Activated naive CD4-positive, alpha-beta T cell treated with anti-CD3 and anti-CD28 coated beads for 36 hours (primary cell): Measurements from ENCODE around the gene ENOPH1. TPM values are rescaled to one million over a fixed set of nuclear protein-coding genes. Genes with fewer than 3 reads are reported as not detected.

ENCODE experiments used
- CTCF ChIA-PET: fragments of 350-600 bp; sonication (Branson Sonifier 250); formaldehyde crosslinking; loops from one replicate; lab custom pipeline; 2021; ENCODE audit warnings: antibody characterized with exemption; lab: Charles Lee
- DNase-seq: peaks from one replicate; pipeline ENCODE4 v3.0.0-alpha.2; 2020
- H3K27ac Mint-ChIP-seq: one replicate; pipeline ENCODE4 v1.8.0; 2021; ENCODE audit warnings: mild to moderate bottlenecking, mixed read lengths
- H3K27me3 Mint-ChIP-seq: one replicate; pipeline ENCODE4 v1.8.0; 2021; ENCODE audit warnings: low read depth, mixed read lengths
- H3K36me3 Mint-ChIP-seq: one replicate; pipeline ENCODE4 v1.8.0; 2021; ENCODE audit warnings: low read depth, mixed read lengths
- H3K4me1 Mint-ChIP-seq: one replicate; pipeline ENCODE4 v1.8.0; 2021; ENCODE audit warnings: low read depth, mixed read lengths
- H3K4me3 Mint-ChIP-seq: one replicate; pipeline ENCODE4 v1.8.0; 2021; ENCODE audit warnings: mild to moderate bottlenecking, moderate library complexity, mixed read lengths
- H3K9me3 Mint-ChIP-seq: one replicate; pipeline ENCODE4 v1.8.0; 2021; ENCODE audit warnings: mixed read lengths
- intact Hi-C: fragments of 100-400 bp; cut with micrococcal nuclease; formaldehyde crosslinking; loops from one replicate; pipeline ENCODE4 v1.15.1; 2023
- total RNA-seq, 2 experiments: library from RNA; stranded (reverse); gene quantifications; one replicate each; pipeline ENCODE4 v1.2.3, GENCODE V29; 2021

ENOPH1 gene
- total RNA-seq, 2 experiments from 2014 or later, result 55.1 to 56.3 TPM

DNA sequence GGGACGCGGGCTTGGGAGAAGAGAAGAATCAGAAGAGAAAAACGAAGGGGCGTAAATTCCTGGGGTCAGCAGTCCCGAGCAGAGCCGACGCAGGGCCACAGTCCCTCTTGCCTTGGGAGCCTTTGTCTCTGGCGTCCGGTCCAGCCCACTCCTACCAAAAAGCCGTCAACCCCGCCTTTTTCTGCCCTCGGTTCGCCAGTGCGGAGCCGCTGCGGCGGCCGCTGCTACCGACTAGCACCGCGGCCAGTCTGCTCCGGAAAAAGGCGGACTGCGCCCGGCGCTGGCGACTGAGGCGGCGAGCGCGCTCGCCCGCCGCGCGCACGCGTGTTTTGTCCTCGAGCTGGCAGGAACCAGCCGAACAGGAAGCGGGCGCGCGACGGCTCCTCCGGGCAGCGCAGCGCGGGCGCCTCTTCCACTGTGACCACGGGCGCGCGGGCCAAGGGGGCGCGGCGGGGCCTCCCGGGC is 630 bp upstream of the ENOPH1 start:
- CTCF ChIA-PET, result interaction anchor here (0.8 to 2.3 kb wide), 5 partner anchors 8 to 69 kb away, joined by 3 to 11 read pairs (median 7); partner anchors contain the start of gene HNRNPD
- intact Hi-C loops, result loop anchor here (1.0 to 10.0 kb wide), 14 partner anchors 55 to 1887 kb away; partner anchors contain the start of genes COQ2, HELQ, RASGEF1B and SEC31A
- Mint-ChIP-seq H3K4me3 (peak overlapping the region; percentile 93), H3K27ac (peak overlapping the region; percentile 99), H3K36me3 (peaks cover 62% of the 10 kb centered on the region), H3K27me3 (no peaks in the 10 kb centered on the region), H3K4me1 (peaks cover 63% of the 10 kb centered on the region), H3K9me3 (no peaks in the 10 kb centered on the region)
- no peak for DNase-seq

DNA sequence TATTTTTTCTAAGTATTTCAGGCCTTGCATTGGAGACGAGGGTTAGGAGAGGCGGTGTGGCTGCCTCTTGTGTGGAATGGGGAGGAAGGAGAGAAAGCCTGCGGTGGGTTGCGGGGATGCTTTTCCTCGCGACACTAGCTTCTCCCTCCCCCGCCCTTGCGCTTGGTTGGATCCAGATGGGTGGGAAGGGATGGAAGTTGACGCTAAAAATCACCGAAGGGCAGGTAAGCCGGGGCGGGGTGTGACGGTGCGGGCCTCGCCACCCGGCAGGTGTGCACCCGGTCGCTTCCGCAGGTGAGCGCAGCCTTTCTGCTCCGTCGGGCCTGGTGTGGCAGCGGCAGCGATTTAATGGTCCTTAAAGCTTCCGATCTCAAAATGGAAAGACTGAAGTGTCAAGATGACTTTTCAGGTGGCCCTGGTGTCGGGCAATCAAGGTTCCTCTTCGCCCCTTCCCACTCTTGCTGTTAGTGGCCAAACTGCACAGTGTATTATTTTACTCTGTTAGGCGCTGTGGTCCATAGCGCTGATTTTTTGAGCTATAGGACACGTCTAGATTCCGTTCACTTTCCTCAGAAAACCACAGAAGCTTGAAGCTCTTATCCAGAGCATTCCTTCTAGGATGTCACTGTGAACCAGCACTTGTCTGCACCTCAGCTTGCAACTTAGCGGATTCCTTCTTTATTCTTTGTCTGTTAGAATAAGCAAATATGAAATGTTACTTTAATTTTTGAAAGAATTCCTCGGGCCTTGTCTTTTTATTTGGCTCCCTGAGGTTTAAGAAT is 765 bp downstream of the ENOPH1 start:
- Mint-ChIP-seq H3K27me3 (no peaks in the 10 kb centered on the region), H3K36me3 (peaks cover 57% of the 10 kb centered on the region), H3K27ac (peak overlapping the region; percentile 99), H3K4me3 (peak overlapping the region; percentile 93), H3K9me3 (no peaks in the 10 kb centered on the region), H3K4me1 (peaks cover 63% of the 10 kb centered on the region)
- peak; percentile 60 for DNase-seq
- intact Hi-C loops, result loop anchor here (1.0 to 10.0 kb wide), 7 partner anchors 460 to 1024 kb away; partner anchors contain the start of genes COQ2, HELQ, RASGEF1B and SEC31A
- CTCF ChIA-PET, result interaction anchor here (0.6 to 1.5 kb wide), 4 partner anchors 20 to 432 kb away, joined by 3 to 6 read pairs (median 4); no protein-coding TSS in a partner anchor

DNA sequence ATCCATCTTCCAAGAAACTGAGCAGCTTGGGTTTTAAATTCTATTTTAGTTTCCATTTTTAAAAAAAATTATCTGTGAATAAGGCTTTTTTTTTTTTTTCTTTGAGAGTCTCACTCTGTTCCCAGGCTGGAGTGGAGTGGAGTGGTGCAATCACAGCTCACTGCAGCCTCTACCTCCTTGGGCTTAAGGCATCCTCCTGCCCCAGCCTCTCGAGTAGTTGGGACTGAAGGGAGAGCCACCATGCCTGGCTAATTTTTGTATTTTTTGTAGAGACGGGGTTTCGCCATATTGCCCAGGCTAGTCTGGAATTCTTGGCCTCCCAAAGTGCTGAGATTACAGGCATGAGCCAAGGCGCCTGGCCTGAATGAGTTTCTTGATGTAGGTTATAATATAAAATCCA is 1.4 kb downstream of the ENOPH1 start:
- Mint-ChIP-seq H3K27ac (peak overlapping the region; percentile 18), H3K4me1 (peaks cover 63% of the 10 kb centered on the region), H3K9me3 (no peaks in the 10 kb centered on the region), H3K4me3 (peak overlapping the region; percentile 93), H3K27me3 (no peaks in the 10 kb centered on the region), H3K36me3 (peaks cover 56% of the 10 kb centered on the region)
- CTCF ChIA-PET, result interaction anchor here (1.3 to 1.5 kb wide), 2 partner anchors 20 to 307 kb away, joined by 3 to 4 read pairs; no protein-coding TSS in a partner anchor
- no peak for DNase-seq
- intact Hi-C loops, result loop anchor here (2.0 to 10.0 kb wide), 5 partner anchors 459 to 1023 kb away; partner anchors contain the start of genes HELQ, RASGEF1B and SEC31A

DNA sequence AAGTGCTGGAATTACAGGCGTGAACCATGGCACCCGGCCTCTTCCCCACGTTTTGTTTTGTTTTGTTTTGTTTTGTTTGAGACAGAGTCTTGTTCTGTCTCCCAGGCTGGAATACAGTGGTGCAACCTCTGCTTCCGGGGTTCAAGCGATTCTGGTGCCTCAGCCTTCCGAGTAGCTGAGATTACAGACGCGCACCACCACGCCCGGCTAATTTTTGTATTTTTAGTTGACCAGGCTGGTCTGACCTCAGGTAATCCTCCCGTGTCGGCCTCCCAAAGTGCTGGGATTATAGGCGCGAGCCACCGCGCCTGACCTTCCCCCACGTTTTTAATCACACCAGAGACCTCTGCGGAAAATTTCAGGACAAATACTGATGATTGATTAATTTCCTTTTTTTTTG is 2.2 kb downstream of the ENOPH1 start:
- CTCF ChIA-PET, result interaction anchor here (1.5 kb wide), 1 partner anchor 19 kb away, joined by 4 read pairs; no protein-coding TSS in a partner anchor
- Mint-ChIP-seq H3K27ac (peak overlapping the region; percentile 63), H3K27me3 (no peaks in the 10 kb centered on the region), H3K36me3 (peaks cover 52% of the 10 kb centered on the region), H3K4me3 (peak overlapping the region; percentile 93), H3K4me1 (peaks cover 64% of the 10 kb centered on the region), H3K9me3 (no peaks in the 10 kb centered on the region)
- intact Hi-C loops, result loop anchor here (5.0 to 10.0 kb wide), 3 partner anchors 778 to 960 kb away; partner anchors contain the start of gene RASGEF1B
- no peak for DNase-seq

DNA sequence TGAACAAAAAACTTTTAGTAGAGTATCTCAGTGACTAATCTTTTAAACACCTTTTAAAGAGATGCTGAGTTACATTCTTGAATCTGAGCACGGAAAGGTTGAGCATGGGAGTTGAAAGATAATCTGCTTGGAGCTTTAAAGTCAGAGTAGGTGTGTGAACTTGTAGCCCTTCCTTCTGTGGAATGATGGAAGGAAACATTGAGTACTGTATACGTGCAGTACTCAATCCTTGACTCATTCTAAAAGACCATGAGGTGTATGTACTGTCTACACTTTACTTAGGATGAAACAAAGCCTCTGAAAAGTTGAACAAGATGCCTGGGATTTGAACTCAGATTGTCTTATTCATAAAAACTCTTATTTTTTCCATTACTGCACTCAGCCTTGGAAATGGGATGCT is 3.4 kb downstream of the ENOPH1 start:
- Mint-ChIP-seq H3K36me3 (peaks cover 42% of the 10 kb centered on the region), H3K9me3 (no peaks in the 10 kb centered on the region), H3K4me1 (peaks cover 69% of the 10 kb centered on the region), H3K4me3 (peak overlapping the region; percentile 6), H3K27me3 (no peaks in the 10 kb centered on the region), H3K27ac (peak overlapping the region; percentile 87)
- CTCF ChIA-PET, result no interaction called here
- intact Hi-C loops, result loop anchor here (5.0 to 10.0 kb wide), 3 partner anchors 779 to 961 kb away; partner anchors contain the start of gene RASGEF1B
- DNase-seq, result no peak

DNA sequence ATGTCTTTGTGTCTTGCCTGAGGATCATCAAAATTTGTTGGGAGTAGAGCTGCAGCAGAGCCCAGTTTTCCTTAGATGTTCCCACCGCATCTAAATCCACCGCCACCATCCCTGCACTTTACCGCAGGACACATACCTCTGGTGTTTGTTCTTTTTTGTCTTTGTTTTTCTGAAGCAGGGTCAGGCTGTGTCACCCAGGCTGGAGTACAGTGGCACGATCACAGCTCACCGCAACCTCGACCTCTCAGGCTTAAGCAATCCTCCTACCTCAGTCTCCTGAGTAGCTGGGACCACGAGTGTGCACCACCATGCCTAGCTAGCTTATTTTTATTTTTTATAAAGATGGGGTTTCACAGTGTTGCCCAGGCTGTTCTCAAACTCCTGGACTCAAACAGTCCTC is 4.6 kb downstream of the ENOPH1 start:
- no peak overlapping the region for H3K4me3 Mint-ChIP-seq
- peaks cover 40% of the 10 kb centered on the region for H3K36me3 Mint-ChIP-seq
- CTCF ChIA-PET, result interaction anchor here (0.6 to 0.7 kb wide), 2 partner anchors 304 to 431 kb away, joined by 3 to 5 read pairs; no protein-coding TSS in a partner anchor

DNA sequence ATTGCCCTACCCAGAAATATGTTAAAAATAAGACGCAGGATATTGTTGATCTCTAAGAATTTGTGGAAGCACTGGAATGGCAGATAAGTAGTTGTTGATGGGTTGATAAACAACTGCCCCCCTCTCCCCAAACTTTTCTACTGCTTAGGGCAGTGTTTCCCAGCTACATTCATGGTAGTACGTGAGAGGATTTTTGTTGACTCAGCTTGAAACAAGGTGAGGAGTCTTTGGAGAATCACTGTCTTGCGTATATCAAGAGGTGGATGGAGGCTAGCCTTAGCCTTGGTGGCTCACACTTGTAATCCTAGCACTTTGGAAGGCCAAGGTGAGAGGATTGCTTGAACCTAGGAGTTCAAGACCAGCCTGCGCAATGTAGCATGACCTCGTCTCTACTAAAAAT is 5.7 kb downstream of the ENOPH1 start:
- Mint-ChIP-seq H3K9me3 (no peaks in the 10 kb centered on the region), H3K4me1 (peaks cover 93% of the 10 kb centered on the region), H3K36me3 (peaks cover 40% of the 10 kb centered on the region), H3K27me3 (no peaks in the 10 kb centered on the region), H3K4me3 (no peak overlapping the region), H3K27ac (peak overlapping the region; percentile 28)
- DNase-seq, result no peak
- intact Hi-C loops, result loop anchor here (10.0 kb wide), 2 partner anchors 779 to 781 kb away; no protein-coding TSS in a partner anchor
- CTCF ChIA-PET, result interaction anchor here (0.6 kb wide), 2 partner anchors 159 to 366 kb away, joined by 3 to 4 read pairs; no protein-coding TSS in a partner anchor

More for the DNA sequence above, 4.6 kb downstream of the ENOPH1 start:
- DNase-seq, result no peak
- Mint-ChIP-seq H3K27ac (no peak overlapping the region), H3K4me1 (peaks cover 81% of the 10 kb centered on the region), H3K27me3 (no peaks in the 10 kb centered on the region), H3K9me3 (no peaks in the 10 kb centered on the region)
- intact Hi-C loops, result loop anchor here (5.0 to 10.0 kb wide), 3 partner anchors 780 to 963 kb away; partner anchors contain the start of gene RASGEF1B

DNA sequence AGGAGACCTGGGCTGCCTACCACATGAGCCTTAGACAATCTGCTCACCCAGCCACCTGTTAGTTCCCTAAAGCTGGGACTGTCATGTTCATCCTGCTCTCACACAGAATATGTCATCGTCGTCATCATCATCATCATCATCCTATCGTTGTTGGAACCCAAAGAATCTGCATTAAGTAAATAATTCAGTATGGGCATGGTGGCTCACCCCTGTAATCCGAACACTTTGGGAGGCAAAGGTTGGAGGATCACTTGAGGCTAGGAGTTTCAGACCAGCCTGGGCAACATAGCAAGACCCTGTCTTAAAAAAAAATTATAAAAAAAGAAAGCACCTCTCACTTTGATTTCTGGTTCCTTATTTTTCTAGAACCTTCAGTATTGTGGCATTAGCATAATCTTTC is 6.4 kb downstream of the ENOPH1 start:
- Mint-ChIP-seq H3K27me3 (no peaks in the 10 kb centered on the region), H3K4me3 (no peak overlapping the region), H3K36me3 (peaks cover 38% of the 10 kb centered on the region), H3K9me3 (no peaks in the 10 kb centered on the region), H3K27ac (no peak overlapping the region), H3K4me1 (peaks cover 93% of the 10 kb centered on the region)
- intact Hi-C loops, result loop anchor here (10.0 kb wide), 2 partner anchors 778 to 782 kb away; no protein-coding TSS in a partner anchor
- CTCF ChIA-PET, result interaction anchor here (0.6 to 2.4 kb wide), 2 partner anchors 8 to 366 kb away, joined by 4 to 7 read pairs; no protein-coding TSS in a partner anchor
- DNase-seq, result no peak

DNA sequence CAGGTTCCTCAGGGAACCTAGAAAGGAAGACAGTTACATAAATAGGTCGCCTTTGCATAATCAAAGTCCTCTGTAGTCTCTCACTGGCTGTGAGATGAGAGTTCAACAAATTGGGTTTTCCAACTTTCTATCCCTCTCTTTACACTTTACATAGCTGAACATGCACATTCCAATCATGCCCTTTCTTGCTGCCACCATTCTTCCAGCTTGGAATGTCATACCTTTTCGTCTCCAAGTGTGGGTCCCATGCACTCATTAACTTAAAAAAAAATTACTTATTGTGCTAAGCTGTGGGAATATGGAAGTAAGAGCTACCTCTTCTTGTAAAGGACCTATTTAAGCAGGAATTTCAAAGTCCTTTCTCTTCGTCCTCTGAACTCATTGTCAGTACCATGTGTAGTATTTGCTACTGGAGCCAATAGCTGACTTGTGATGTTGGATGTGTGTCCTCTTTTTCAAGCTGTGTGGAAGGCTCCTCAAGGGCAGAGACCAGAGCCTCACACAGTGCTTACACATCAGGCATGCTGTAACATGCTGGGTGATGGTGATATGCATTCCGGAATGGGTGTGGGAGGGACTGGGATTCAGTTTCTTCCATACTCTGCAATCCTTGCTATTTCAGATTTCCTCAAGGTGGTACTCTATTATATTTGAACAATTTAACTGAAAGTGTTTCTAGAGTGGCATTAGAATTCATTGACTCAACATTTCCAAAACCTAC is 7.1 kb downstream of the ENOPH1 start:
- H3K36me3 Mint-ChIP-seq, result peaks cover 36% of the 10 kb centered on the region
- CTCF ChIA-PET, result interaction anchor here (1.4 to 2.4 kb wide), 2 partner anchors 8 to 169 kb away, joined by 3 to 7 read pairs; no protein-coding TSS in a partner anchor
- no peak overlapping the region for H3K4me3 Mint-ChIP-seq
- peaks cover 90% of the 10 kb centered on the region for H3K4me1 Mint-ChIP-seq
- H3K27ac Mint-ChIP-seq, result peak overlapping the region; percentile 57
- DNase-seq, result no peak
- intact Hi-C loops, result loop anchor here (2.0 to 10.0 kb wide), 3 partner anchors 15 to 783 kb away; no protein-coding TSS in a partner anchor
- no peaks in the 10 kb centered on the region for H3K27me3 Mint-ChIP-seq
- H3K9me3 Mint-ChIP-seq, result no peaks in the 10 kb centered on the region

DNA sequence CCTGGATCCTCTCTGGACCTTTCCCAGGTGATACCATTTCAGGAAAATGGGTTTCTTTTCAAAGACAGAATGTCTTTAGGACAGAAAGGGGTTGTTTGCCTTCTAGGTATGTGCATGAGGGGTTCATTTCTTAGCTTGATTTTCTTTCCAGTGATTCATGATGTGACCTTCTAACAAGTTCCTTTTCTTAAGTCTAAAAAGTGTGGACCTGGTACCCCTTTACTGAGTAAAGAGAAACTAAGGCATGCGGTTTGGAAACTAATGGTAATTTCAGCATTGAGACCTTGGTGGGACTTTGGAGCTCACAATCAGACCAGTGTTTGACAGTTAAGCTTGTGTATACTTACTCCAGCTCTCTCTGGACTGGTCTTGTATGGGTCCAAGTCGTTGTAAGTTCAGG is 8.7 kb downstream of the ENOPH1 start:
- intact Hi-C loops, result loop anchor here (2.0 to 10.0 kb wide), 3 partner anchors 14 to 784 kb away; no protein-coding TSS in a partner anchor
- Mint-ChIP-seq H3K4me1 (peaks cover 78% of the 10 kb centered on the region), H3K36me3 (peaks cover 28% of the 10 kb centered on the region), H3K4me3 (no peak overlapping the region), H3K27me3 (no peaks in the 10 kb centered on the region), H3K9me3 (no peaks in the 10 kb centered on the region), H3K27ac (peak overlapping the region; percentile 71)
- no peak for DNase-seq
- CTCF ChIA-PET, result interaction anchor here (2.1 to 2.4 kb wide), 2 partner anchors 10 to 13 kb away, joined by 5 to 7 read pairs; no protein-coding TSS in a partner anchor

DNA sequence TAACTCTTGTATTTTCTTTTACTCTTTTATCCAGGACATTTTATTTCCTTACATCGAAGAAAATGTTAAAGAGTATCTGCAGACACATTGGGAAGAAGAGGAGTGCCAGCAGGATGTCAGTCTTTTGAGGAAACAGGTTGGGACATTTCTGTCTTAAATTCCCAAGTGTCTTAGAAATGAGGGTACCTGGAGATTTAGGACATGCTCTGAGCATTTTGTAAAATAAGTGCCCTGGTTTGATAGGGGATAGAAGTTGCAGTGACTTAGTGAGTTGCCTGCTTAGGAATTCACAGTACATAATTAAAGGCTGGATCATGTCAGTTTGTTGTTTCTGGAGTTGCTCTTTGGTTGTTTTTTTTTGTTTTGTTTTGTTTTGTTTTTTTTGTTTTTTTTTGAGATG is 17.5 kb downstream of the ENOPH1 start:
- intact Hi-C loops, result no loop called here
- H3K4me3 Mint-ChIP-seq, result no peak overlapping the region
- peaks cover 15% of the 10 kb centered on the region for H3K4me1 Mint-ChIP-seq
- peaks cover 32% of the 10 kb centered on the region for H3K36me3 Mint-ChIP-seq
- DNase-seq, result no peak
- H3K9me3 Mint-ChIP-seq, result no peaks in the 10 kb centered on the region
- H3K27ac Mint-ChIP-seq, result no peak overlapping the region
- CTCF ChIA-PET, result interaction anchor here (1.1 kb wide), 1 partner anchor 218 kb away, joined by 6 read pairs; no protein-coding TSS in a partner anchor
- H3K27me3 Mint-ChIP-seq, result no peaks in the 10 kb centered on the region
